C4-2B (cell line): ENCODE measurements around the gene RTEL1.

Source experiments
- H3K27ac ChIP-seq: fragments of 450-650 bp; 2 replicates; pipeline ENCODE4 v1.5.1; 2017
- CTCF ChIP-seq: fragments of 450-650 bp; conservative IDR thresholded peaks from 2 replicates; pipeline ENCODE4 v1.5.1; 2017; ENCODE audit warnings: mild to moderate bottlenecking
- ZFX ChIP-seq: fragments of 450-650 bp; IDR thresholded peaks from 2 replicates; pipeline ENCODE4 v1.6.1; 2017

RTEL1 gene

GRCh38 chr20:63622732-63623131 is 35.4 kb upstream of the RTEL1 start:
- H3K27ac ChIP-seq, result no peak overlapping the region
- TF ChIP-seq ZFX, result no peak
- no peak for TF ChIP-seq CTCF

- no peak overlapping the region for H3K27ac ChIP-seq
- TF ChIP-seq CTCF (no peak), ZFX (no peak)
These were observed 33.6 kb upstream of the RTEL1 start for GRCh38 chr20:63624486-63624885.

GRCh38 chr20:63625771-63626423 is 32.2 kb upstream of the RTEL1 start:
- TF ChIP-seq CTCF (no peak), ZFX (no peak)

GRCh38 chr20:63626424-63627128 is 31.5 kb upstream of the RTEL1 start, which contains the start of gene GMEB2:
Gene GMEB2, minus strand, starts transcription at chr20:63627101. Its CDS starts 7,704 bp downstream, at chr20:63619397.
- H3K27ac ChIP-seq, result peak within 1 kb of the TSS; percentile 99
- TF ChIP-seq CTCF, result no peak
- TF ChIP-seq ZFX, result no peak

More at GRCh38 chr20:63625771-63626423, 32.2 kb upstream of the RTEL1 start:
- peak overlapping the region; percentile 99 for H3K27ac ChIP-seq

- peak overlapping the region; percentile 99 for H3K27ac ChIP-seq
- peak; percentile 46; the same call in 1 of the 2 replicates for TF ChIP-seq ZFX
- TF ChIP-seq CTCF, result no peak
These were observed 30.9 kb upstream of the RTEL1 start for GRCh38 chr20:63627129-63627750.

GRCh38 chr20:63627751-63628245 is 30.3 kb upstream of the RTEL1 start:
- no peak for TF ChIP-seq CTCF
- no peak for TF ChIP-seq ZFX
- H3K27ac ChIP-seq, result peak overlapping the region; percentile 99
